ENCODE data around the gene DYRK1A.

- no peak for TF ChIP-seq CTCF (IDR thresholded peaks at IDR 0.05)
- TF ChIP-seq POLR2A (IDR thresholded peaks at IDR 0.05), result no peak
Observed at GRCh38 chr21:37516998-37517397, 150.4 kb downstream of the DYRK1A start.

All from transverse colon (tissue), 3 donors.